Stimulated activated CD4-positive, alpha-beta T cell treated with anti-CD3 and anti-CD28 coated beads, TNF-alpha, amount 100 ng/mL, for 48 hours (primary cell): ENCODE measurements around the gene C1QTNF2.
"Not testable (repeated sequence)": the region's sequence is repeated elsewhere in the genome, so short reads cannot be mapped to it uniquely, and the experiment has no call there.

Experiments used
- DNase-seq, 3 donors: peaks; one replicate each; pipeline ENCODE4 v3.0.0-alpha.2; 2020; ENCODE audit warnings: low read depth in 3 of 3

The C1QTNF2 gene

GRCh38 chr5:160342413-160342941, 27.9 kb downstream of the C1QTNF2 start:
- no peak for DNase-seq

DNA sequence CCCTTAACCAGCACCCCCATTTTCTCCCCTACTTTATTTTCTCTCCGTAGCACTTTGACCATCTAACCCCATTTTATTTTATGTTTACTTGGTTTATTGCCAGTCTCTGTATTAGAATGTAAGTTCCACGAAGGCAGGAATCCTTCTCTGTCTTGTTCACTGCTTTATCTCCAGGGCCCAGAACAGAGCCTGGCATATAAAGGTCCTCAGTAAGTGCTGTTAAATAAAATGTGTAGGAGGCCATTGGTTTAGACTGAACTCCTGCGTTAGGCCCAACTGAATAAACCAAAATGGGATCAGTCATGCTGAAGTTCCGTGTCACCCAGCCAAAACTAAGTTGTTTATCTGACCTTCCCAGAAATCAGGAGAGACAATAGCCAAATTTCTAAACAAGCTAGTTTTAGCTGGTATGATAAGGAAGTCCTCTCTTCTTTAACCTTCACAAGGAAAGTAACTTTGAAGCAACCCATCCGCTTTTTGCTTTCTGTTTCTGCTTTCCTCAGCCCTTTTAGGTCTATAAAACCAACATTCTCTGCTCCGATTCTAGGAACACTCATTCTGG, 29.0 kb downstream of the C1QTNF2 start:
- no peak for DNase-seq

- not testable (repeated sequence) for DNase-seq
Measured at GRCh38 chr5:160340513-160340912, 29.9 kb downstream of the C1QTNF2 start.

DNA sequence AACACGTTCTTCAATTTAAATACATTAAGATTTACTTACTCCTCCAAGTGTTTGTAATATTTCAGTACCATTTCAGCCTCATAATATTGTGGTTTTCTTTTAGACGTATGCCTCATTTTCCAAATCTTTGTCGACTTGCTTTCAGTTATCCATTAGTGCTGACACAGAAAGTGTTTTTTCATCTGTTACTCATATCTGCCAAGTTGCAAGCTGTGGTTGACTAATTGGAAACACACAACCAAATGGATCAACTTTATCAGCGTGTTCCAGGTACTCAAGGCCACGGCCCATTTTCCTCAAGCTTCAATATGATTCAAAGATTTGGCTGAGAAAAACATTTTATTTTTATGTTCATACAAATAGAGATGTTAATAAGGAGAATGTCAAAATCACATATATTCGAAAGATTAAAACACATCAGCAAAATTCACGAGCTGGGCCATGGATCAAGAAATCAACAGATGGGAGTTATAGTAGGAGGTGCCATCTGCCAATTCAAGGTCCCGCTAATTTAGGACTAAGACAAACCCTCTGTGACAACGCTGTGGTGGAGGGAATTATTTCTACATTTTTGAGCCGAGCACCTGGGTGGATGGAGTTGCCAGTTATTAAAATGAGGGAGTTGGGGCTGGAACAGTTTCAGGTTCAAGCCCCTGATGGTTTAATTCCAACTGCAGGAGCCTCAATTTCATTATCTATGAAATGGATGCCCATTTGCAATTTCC, 30.9 kb downstream of the C1QTNF2 start:
- DNase-seq = no peak

GRCh38 chr5:160334716-160335115, 35.7 kb downstream of the C1QTNF2 start:
- DNase-seq = not testable (repeated sequence)

DNA sequence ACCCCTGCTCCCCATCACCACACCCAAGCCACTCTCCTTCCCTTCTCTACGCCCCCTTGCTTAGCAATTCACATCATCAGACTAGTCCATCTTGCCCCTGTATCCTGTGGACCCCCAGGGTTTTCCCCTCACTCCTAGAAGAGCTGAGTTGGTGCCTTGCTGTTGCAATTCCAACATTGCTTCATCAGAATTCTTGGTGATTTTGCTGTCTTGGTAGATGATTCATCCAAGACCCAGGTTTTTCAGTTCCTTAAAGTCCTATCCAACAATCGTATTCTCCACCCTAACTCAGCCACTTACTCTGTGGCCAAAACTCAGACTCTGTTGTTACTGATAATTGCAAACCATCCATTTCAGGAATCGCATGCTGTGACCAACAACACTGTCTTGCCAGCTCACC, 36.7 kb downstream of the C1QTNF2 start:
- no peak for DNase-seq

DNA sequence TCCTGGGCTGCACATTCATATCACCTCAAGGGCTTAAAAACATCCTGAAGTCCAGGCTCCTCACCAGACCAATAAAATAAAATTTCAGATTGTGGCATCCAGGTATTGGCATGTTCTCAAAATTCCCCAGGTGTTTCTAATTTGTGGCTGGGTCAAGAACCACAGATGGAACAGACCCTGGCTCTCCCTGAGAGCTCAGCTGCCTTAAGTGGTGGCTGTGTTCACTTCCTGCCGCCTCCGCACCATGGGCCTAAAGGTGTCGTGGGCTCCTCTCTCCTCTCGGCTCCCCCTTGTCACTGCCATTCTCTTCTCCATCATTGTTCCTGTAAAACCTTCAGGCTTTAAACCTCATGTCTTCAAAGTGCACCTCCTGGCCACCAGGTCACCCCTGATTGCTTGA, 40.2 kb downstream of the C1QTNF2 start:
- no peak for DNase-seq

- DNase-seq = no peak
Measured at GRCh38 chr5:160327818-160328217, 42.6 kb downstream of the C1QTNF2 start.

DNA sequence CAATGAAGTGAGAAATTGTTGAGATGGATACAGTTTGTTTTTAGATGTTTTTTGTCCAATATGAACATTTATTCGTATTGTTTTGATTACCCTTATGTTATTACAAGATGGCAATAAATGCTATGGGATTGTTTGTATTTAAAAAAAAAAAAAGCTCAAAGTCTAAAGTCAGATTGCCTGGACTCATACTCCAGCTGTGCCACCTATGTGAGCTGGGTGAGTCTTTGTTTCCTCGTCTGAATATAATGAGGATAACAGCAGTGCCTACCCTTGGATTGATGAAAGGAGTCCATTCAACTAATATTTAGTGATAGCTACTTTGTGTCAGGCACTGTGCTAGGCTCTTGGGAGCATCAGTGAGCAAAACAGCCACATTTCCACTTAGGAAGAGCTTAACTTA, 43.4 kb downstream of the C1QTNF2 start:
- no peak for DNase-seq

GRCh38 chr5:160325716-160326115, 44.7 kb downstream of the C1QTNF2 start:
- DNase-seq = no peak

GRCh38 chr5:160324886-160325285, 45.5 kb downstream of the C1QTNF2 start:
- no peak for DNase-seq

DNA sequence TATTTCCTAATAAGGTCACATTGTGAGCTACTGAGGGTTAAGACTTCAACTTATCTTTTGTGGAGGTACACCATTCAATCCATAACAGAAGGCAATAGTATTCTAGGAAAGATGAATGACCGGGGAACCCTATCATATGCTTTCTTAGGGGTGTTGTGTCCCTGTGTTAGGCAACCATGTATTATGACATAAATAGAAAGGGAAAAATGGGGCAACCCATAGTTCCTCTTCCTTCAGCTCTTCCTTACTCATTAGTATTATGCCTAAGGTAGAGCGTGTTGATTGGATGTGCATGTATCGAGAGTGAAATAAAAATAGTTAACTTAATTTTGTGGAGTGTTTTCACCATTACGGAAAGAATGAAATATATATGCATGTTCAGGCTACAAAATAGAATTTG, 52.0 kb downstream of the C1QTNF2 start:
- no peak for DNase-seq

DNA sequence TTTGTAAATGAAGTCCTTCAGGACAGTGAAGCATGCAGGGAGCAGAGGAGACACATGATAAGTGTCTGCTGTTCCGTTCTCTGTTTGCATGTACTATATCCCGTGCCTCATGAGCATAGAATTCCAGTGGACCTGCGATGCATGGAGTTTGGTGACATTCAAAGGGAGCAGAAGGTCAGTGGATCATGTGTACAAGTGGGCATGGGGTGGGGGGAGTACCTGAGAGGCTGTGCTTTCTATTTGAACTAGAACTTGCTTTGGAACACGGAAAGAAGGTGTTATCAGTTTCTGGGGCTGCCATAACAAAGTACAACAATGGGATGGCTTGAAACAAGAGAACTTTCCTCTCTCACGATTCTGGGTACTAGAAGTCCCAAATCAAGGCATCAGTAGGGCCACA, 53.0 kb downstream of the C1QTNF2 start:
- DNase-seq = no peak

GRCh38 chr5:160315968-160316367, 54.5 kb downstream of the C1QTNF2 start:
- DNase-seq = no peak

DNA sequence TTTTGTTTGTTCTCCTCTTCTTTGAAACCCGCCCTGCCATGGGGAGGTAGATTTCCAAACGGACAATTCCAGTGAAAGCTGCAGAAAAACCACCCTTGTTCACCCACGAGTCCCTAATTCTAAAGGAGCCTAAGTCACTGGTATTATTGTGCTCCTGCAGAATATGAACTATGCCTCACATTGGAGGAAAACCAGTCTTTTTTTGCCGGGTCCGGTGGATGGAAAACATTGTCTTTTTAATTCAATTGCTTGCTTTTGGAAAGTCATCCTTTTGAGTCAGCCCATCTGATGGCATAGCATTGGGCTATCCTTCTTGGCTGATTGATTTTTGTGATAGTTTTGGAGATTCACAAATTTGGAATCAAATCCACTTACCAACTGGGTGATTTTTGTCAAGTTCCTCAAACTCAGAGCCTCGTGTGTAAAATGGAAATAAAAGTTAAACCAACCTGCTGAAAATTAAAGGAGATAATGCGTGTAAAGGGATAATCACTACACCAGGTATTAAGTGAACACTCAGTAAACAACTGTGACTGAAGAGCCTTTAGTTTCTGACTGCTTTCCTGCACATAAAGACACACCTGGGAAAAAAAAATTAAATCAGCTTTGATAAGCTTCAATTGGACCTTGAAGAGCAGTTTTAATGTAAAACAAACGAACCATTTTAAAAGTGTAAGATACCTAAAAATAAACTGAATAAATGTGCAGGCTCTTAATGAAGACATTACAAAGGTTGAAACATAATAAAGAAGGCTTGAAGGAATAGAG, 57.3 kb downstream of the C1QTNF2 start:
- no peak for DNase-seq

DNA sequence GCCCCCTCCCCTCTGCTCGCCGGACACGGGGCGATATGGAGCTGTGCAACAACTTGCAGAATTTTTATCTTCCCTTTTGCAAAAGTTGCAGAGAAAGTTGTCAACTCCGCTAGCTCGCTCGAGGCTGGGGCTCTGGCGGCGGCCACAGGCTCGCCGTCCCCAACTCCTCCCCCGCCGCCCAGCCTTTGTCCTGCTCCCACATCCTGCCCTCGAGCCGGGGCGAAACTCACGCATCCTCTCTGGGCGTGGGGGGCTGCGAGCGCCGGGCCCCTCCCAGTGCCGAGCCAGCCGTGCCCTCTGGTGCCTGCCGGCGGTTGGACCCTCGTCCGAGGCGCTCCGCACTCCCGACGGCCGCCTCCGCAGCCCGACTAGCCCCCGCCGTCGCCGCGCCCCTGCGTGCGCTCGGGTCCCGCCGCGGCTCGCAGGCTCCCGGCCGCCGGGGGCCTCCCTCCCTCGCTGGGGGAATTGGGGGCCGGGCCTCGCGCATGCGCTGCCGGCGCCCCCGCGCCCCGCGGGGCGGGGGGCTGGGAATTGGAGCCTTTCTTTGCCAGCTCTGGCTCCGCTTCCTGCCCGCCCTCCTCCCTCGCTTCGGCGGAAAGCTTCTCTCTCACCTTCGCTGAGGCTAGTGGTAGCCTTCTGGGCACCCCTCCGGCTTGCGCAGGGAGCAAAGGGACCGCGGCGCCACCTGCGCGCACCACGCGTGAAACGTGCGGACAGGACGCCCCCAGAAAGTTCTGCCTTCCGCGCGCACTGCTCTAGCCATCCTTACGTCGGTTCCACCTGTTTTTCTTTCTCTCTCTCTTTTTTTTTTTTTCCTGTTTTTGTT, 58.1 kb downstream of the C1QTNF2 start, which contains the start of gene CCNJL:
Gene CCNJL, minus strand, starts transcription at position 431 of the 826 bp plus-strand sequence. CDS start 641 bp downstream, outside the sequence.
- DNase-seq = no peak

DNA sequence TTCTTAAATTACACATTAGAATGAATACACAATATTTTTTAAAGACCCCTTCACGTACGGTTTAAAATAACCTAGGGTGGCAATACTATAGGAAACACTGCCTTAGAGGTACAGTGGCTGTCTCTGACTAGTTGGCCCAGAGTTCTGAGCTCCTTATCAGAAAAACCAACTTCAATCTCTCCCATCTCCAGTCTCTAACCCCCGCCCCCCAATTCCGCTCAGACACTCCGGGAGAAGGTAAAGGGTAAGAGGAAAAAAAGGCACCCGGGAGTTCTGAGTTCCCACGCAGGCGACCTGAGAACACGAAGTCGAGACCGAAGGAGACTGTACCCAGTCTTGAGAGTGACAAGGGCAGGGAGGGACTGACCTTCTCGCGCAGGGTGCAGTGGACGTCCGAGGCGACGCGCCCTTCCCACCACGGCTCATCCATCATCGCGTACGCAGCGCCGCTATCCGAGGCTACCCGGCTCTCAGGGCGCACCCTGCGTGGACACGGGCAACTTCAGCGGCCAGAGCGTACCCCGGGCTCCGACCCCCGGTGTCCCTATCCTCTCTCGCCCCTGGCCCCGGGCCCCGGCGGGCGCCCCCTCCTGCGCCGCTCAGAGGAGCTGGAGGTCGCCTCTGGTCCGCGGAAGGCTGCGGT, 58.8 kb downstream of the C1QTNF2 start:
- DNase-seq = no peak

GRCh38 chr5:160310552-160311295, 59.7 kb downstream of the C1QTNF2 start:
- DNase-seq = no peak

DNA sequence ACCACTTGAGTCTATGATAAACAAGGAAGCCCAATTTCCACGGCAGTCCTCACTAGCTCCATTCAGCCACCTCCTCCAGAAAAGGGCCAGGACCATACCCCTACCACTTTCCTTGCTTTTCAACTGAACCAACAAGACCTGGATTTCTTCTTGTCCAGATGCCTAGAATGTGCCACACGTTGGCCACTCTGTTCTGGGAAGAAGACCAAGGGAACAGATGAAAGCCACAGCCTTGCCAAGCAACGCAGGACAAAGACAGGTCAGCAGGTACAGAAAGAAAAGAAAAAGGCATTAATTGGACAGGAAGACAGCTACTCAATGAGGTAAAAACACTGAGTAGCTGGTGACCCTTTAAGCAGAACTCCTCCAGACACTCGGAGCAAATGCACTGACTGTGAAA, 60.3 kb downstream of the C1QTNF2 start:
- DNase-seq = no peak

DNA sequence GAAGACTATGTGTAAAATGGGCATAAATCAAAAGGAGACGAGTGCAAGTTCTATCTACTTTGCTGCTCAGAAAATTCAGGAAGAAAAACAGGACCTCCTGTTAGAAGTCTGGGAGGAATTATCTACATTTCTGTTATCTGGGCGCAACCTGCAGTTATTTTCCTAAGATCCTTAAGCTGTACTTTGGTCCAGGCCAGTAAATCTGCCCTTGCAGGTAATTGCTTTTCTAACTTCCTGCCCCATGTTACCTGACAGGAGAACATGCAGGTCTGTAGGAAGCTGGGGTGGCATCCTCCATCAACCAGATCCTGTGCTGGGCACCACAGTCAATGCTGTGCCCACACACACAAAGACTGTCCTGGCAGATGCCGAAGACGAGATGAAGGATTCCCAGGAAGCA, 63.7 kb downstream of the C1QTNF2 start:
- DNase-seq = no peak

- DNase-seq = no peak
Measured at GRCh38 chr5:160305319-160305718, 65.1 kb downstream of the C1QTNF2 start.
